HG02970 (cell line): ENCODE measurements around the gene TEX51.
A peak's percentile ranks its signal among the peaks of the same experiment; 100 is the strongest.

Source experiments
- ATAC-seq: cut with Tn5 transposase; IDR thresholded peaks from one replicate; pipeline ENCODE4 v1.9.1; 2021; ENCODE audit warnings: mild to moderate bottlenecking, moderate library complexity, moderate number of reproducible peaks; ENCODE audit not compliant: unreplicated experiment, low FRiP score

The TEX51 gene

GRCh38 chr2:126877861-126878565, 20.7 kb upstream of the TEX51 start:
- ATAC-seq, result no peak

DNA sequence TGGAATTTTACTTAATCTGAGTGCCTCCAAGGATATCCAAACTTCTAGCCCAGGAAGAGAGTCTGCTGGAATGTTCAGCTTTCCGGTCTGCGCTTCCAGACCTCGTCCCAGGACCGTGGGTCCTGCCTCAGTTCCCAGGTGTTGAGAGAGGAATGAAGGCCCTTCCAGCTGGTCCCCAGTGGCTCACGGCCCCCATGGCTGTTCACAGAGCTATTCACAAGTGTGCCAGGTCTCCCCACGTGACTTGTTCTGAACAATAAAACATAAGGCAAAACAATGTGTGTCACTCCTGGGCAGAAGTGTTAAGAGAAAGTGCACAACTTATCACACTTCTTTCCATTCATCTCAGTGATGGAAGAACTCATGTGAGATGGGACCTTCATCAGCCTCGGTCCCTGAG, 20.1 kb upstream of the TEX51 start:
- no peak for ATAC-seq

DNA sequence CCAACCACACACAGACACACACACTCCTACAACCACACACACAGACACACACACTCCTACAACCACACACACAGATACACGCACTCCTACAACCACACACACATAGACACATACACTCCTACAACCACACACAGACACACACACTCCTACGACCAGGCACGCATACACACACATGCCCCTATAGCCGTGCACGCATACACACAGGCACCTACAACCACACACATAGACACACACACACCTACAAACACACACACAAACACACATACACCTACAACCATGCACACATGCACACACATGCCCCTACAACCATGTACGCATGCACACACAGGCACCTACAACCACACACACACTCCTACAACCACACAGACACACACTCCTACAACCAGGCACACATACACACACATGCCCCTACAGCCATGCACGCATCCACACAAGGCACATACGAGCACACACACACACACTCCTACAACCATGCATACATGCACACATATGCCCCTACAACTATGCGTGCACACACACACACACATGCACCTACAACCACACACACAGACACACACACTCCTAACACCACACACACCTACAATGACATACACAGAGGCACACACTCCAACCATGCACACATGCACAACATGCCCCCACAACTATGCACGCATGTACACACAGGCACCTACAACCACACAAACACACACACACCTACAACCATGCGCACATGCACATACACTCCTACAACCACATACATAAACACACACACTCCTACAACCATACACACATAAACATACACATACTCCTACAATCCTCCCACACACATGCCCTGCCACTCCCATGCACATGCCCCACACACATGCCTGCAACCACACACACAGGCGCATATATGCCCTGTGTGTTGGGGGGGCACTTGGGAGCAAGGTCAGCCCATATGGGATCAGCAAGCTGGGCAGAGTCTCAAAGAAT, 19.1 kb upstream of the TEX51 start:
- no peak for ATAC-seq

DNA sequence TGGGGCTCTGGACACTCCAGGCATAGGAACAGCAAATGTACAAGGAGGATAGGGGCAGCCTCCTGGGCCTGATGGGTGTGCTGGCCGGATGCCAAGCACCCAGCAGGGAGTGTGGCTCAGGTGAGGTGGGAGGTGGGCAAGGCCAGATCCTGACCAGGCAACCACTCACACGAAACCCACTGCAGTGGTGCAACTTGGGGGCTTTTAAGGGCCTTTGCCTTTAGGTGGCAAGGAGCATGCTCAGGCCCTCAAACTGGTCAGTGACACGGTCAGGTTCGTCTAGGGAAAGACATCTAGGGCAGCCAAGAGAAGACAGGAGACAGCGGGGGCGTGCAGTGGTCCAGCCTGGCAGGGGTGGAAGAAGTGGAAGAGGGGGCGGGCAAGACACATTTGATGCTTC, 18.4 kb upstream of the TEX51 start:
- ATAC-seq, result no peak

GRCh38 chr2:126880817-126881216, 17.9 kb upstream of the TEX51 start:
- ATAC-seq, result no peak

DNA sequence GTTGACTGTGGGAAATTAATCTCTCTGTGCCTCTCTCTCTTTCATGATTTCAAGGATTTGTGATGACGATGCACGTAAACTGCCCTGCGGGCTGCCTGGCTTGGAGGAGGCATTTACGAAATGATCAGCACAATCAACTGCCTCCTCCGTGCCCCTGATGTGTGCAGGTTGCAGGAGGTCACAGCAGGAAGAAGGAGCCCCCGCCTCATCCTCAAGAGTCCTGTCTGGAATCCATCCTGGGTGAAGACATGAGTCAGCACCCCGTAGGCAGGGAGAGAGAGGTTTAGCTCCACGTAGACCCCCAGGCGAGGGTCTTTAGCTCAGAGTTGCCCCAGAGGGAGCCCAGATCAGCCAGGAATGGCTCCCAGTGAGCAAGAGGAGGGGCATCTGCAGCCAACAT, 17.1 kb upstream of the TEX51 start:
- ATAC-seq, result no peak

GRCh38 chr2:126882181-126882580, 16.5 kb upstream of the TEX51 start:
- no peak for ATAC-seq

GRCh38 chr2:126882736-126883665, 15.7 kb upstream of the TEX51 start:
- no peak for ATAC-seq

DNA sequence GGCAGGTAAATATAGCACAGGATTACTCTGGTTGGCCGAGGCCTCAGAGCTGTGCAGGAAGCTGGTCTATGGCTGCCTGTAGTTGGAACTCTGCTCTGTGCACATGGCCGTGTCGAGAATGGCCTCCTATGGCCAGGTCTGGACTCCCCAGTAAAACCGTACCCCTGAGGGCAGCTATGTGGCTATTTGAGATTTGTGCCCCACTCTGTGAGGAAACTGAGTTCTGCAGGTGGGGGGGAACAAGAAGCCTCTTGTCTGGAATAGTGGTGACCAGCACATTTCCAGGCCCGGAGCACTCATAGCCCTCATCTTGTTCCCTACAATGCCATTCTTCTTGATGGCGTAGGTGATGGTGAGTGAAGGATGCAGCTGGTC, 15.0 kb upstream of the TEX51 start:
- ATAC-seq, result no peak

- ATAC-seq, result no peak
Measured at GRCh38 chr2:126884861-126885750, 13.6 kb upstream of the TEX51 start.

GRCh38 chr2:126885751-126886210, 12.9 kb upstream of the TEX51 start:
- no peak for ATAC-seq

- ATAC-seq, result peak; percentile 61
Measured at GRCh38 chr2:126886211-126886915, 12.3 kb upstream of the TEX51 start.

- no peak for ATAC-seq
Measured at GRCh38 chr2:126886916-126887280, 11.8 kb upstream of the TEX51 start.

GRCh38 chr2:126887506-126887905, 11.2 kb upstream of the TEX51 start:
- ATAC-seq, result no peak

- ATAC-seq, result no peak
Measured at GRCh38 chr2:126888046-126888445, 10.6 kb upstream of the TEX51 start.

DNA sequence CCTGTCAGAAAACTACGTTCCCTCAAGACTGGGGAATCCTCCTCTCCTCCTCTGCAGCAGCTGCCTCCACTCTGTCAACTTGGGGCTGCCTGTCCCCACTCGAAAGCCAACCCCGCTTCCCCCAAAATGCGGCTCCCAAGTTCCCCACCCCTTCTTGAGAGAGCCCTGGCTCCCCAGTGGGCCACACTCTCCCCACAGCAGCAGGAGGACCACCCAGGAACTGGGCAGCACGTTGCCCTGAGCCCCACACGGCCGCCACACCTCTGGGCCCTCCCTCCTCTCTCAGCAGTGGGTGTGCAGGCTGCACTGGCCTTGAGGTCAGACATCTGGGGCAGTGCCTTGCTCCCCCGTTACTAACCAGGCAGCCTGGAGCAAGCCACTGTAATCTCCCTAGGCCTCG, 9.6 kb upstream of the TEX51 start:
- ATAC-seq, result no peak

GRCh38 chr2:126889496-126890135, 9.1 kb upstream of the TEX51 start:
- no peak for ATAC-seq

DNA sequence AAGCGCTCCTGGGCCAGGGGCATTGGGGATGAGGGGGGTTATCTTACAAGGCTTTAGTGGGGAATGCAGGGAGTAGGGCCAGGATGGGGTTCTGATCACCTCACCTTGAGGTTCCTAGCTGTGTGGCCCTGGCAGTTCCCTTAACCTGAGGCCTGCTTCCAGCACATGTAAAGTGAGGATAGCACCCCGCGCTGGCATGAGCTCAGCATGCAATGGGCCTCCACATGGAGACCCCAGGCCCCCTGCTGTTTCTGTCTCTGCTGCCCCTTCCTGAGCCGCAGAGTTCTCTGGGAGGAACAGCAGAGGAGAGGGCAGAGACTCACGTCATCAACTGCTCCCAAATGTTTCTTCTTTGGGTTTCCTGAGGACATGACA, 8.6 kb upstream of the TEX51 start:
- no peak for ATAC-seq
